IMR-90 (cell line): ENCODE measurements around the gene FRMD3. TPM values are rescaled to one million over a fixed set of nuclear protein-coding genes. Genes with fewer than 3 reads are reported as not detected.

ENCODE experiments used
- ATAC-seq: fragments of 200-7000 bp; cut with Tn5 transposase; 2 replicates; pipeline ENCODE4 v1.9.1; 2020; ENCODE audit warnings: low read depth, mild to moderate bottlenecking, moderate library complexity
- BruUV-seq: library from RNA; stranded (reverse); fragments of 400-500 nt; replicated peaks from 2 replicates; lab custom pipeline; 2021; lab: Mats Ljungman, UMichigan
- CTCF ChIA-PET: fragments of 300-600 bp; formaldehyde crosslinking; extraction: SDS; loops from one replicate; lab custom pipeline; 2021; ENCODE audit warnings: antibody characterized with exemption; lab: Yijun Ruan, JAX
- POLR2A ChIA-PET: fragments of 300-600 bp; sonication (Branson Sonifier 250); formaldehyde crosslinking; loops from one replicate; lab custom pipeline; 2022; ENCODE audit warnings: antibody characterized with exemption; ENCODE audit not compliant: unreplicated experiment; lab: Charles Lee
- DNase-seq: peaks from one replicate; pipeline ENCODE4 v3.0.0; 2013
- H2AFZ ChIP-seq: replicated peaks from 2 replicates; pipeline ENCODE3; 2013; ENCODE audit warnings: low read length, mild to moderate bottlenecking; ENCODE audit not compliant: poor library complexity
- H2AK5ac ChIP-seq: 2 replicates; pipeline ENCODE4 v1.6.1; 2013; ENCODE audit warnings: low read depth, low read length, inconsistent platforms
- H2AK9ac ChIP-seq: replicated peaks from 2 replicates; pipeline ENCODE3; 2013; ENCODE audit warnings: mild to moderate bottlenecking, low read depth, low read length, moderate library complexity; ENCODE audit not compliant: poor library complexity
- H2BK120ac ChIP-seq: 2 replicates; pipeline ENCODE4 v1.6.1; 2013; ENCODE audit warnings: low read depth, low read length, inconsistent platforms
- H2BK15ac ChIP-seq: 3 replicates; pipeline ENCODE4 v1.6.1; 2013; ENCODE audit warnings: low read depth, low read length, inconsistent platforms
- H2BK20ac ChIP-seq: 2 replicates; pipeline ENCODE4 v1.6.1; 2013; ENCODE audit warnings: low read depth, mild to moderate bottlenecking, inconsistent platforms, low read length, moderate library complexity
- H2BK5ac ChIP-seq: 2 replicates; pipeline ENCODE4 v1.6.1; 2013; ENCODE audit warnings: mild to moderate bottlenecking, low read depth, low read length, inconsistent platforms; ENCODE audit not compliant: poor library complexity, severe bottlenecking
- H3K14ac ChIP-seq: replicated peaks from 2 replicates; pipeline ENCODE4 v1.6.1; 2013; ENCODE audit warnings: low read depth, low read length, inconsistent platforms
- H3K18ac ChIP-seq: 2 replicates; pipeline ENCODE4 v1.6.1; 2013; ENCODE audit warnings: low read depth, low read length, control low read depth
- H3K23ac ChIP-seq: 2 replicates; pipeline ENCODE4 v1.6.1; 2013; ENCODE audit warnings: low read depth, low read length, inconsistent platforms
- H3K27ac ChIP-seq: 2 replicates; pipeline ENCODE4 v1.5.1; 2013; ENCODE audit warnings: mild to moderate bottlenecking, control low read depth, low read length; ENCODE audit not compliant: insufficient read depth
- H3K27me3 ChIP-seq: 2 replicates; pipeline ENCODE4 v1.6.1; 2013; ENCODE audit warnings: low read length; ENCODE audit not compliant: control insufficient read depth, insufficient read depth
- H3K36me3 ChIP-seq: 2 replicates; pipeline ENCODE4 v1.6.1; 2013; ENCODE audit warnings: low read length, mixed read lengths; ENCODE audit not compliant: control insufficient read depth, insufficient read depth
- H3K4ac ChIP-seq: 2 replicates; pipeline ENCODE4 v1.6.1; 2013; ENCODE audit warnings: low read depth, low read length, inconsistent platforms
- H3K4me1 ChIP-seq: 2 replicates; pipeline ENCODE4 v1.6.1; 2013; ENCODE audit warnings: low read length, mixed read lengths; ENCODE audit not compliant: control insufficient read depth, insufficient read depth
- H3K4me2 ChIP-seq: 2 replicates; pipeline ENCODE4 v1.6.1; 2013; ENCODE audit warnings: low read depth, mild to moderate bottlenecking, control low read depth, low read length, moderate library complexity
- H3K4me3 ChIP-seq: 2 replicates; pipeline ENCODE4 v1.5.1; 2013; ENCODE audit warnings: low read depth, mild to moderate bottlenecking, control low read depth, low read length, moderate library complexity; ENCODE audit not compliant: insufficient read depth
- H3K56ac ChIP-seq: 2 replicates; pipeline ENCODE4 v1.6.1; 2013; ENCODE audit warnings: low read length, inconsistent platforms; ENCODE audit not compliant: insufficient read depth; ENCODE audit errors: extremely low read depth
- H3K79me1 ChIP-seq, 2 experiments: 2 replicates each; pipeline ENCODE4 v1.6.1; 2013; ENCODE audit warnings: low read length in 2 of 2, inconsistent platforms in 1 of 2, low read depth in 1 of 2
- H3K9ac ChIP-seq: 2 replicates; pipeline ENCODE4 v1.6.1; 2013; ENCODE audit warnings: low read depth, low read length, control low read depth
- H3K9me1 ChIP-seq: 2 replicates; pipeline ENCODE4 v1.6.1; 2013; ENCODE audit warnings: low read length, inconsistent platforms; ENCODE audit not compliant: insufficient read depth
- H3K9me3 ChIP-seq: 2 replicates; pipeline ENCODE4 v1.6.1; 2013; ENCODE audit warnings: low read length; ENCODE audit not compliant: control insufficient read depth, insufficient read depth
- H4K20me1 ChIP-seq: 2 replicates; pipeline ENCODE4 v1.6.1; 2013; ENCODE audit warnings: low read length, inconsistent platforms; ENCODE audit not compliant: insufficient read depth
- H4K5ac ChIP-seq: 2 replicates; pipeline ENCODE4 v1.6.1; 2013; ENCODE audit warnings: mild to moderate bottlenecking, low read depth, low read length, control low read depth
- H4K8ac ChIP-seq, 2 experiments: 2 replicates each; pipeline ENCODE4 v1.6.1; 2013; ENCODE audit warnings: low read depth in 2 of 2, low read length in 2 of 2, control low read depth in 1 of 2, inconsistent platforms in 1 of 2
- H4K91ac ChIP-seq: 2 replicates; pipeline ENCODE4 v1.6.1; 2013; ENCODE audit warnings: low read depth, low read length, inconsistent platforms; ENCODE audit not compliant: insufficient read depth
- BHLHE40 ChIP-seq: fragments of 150-350 bp; IDR thresholded peaks from 2 replicates; pipeline ENCODE4 v1.6.1; 2016; ENCODE audit warnings: mild to moderate bottlenecking, low read depth, low read length
- CEBPB ChIP-seq: IDR thresholded peaks from 2 replicates; pipeline ENCODE4 v1.6.1; 2012; ENCODE audit warnings: low read depth, low read length, improper control_type of control experiment
- CHD1 ChIP-seq: IDR thresholded peaks from 2 replicates; pipeline ENCODE4 v1.6.1; 2012; ENCODE audit warnings: low read depth, low read length, improper control_type of control experiment
- FOS ChIP-seq: fragments of 150-350 bp; IDR thresholded peaks from 2 replicates; pipeline ENCODE4 v1.6.1; 2016; ENCODE audit warnings: low read depth, low read length
- MAFK ChIP-seq: IDR thresholded peaks from 2 replicates; pipeline ENCODE4 v1.6.1; 2012; ENCODE audit warnings: low read depth, low read length, improper control_type of control experiment
- MAZ ChIP-seq: IDR thresholded peaks from 2 replicates; pipeline ENCODE4 v1.6.1; 2012; ENCODE audit warnings: low read depth, mild to moderate bottlenecking, low read length, improper control_type of control experiment, moderate library complexity, borderline replicate concordance
- MXI1 ChIP-seq: IDR thresholded peaks from 2 replicates; pipeline ENCODE4 v1.6.1; 2012; ENCODE audit warnings: low read depth, mild to moderate bottlenecking, low read length, moderate library complexity, borderline replicate concordance
- NFE2L2 ChIP-seq: fragments of 150-350 bp; IDR thresholded peaks from 2 replicates; pipeline ENCODE4 v1.6.1; 2016; ENCODE audit warnings: low read depth, mild to moderate bottlenecking, low read length
- POLR2A ChIP-seq: IDR thresholded peaks from 2 replicates; pipeline ENCODE4 v1.6.1; 2012; ENCODE audit warnings: mild to moderate bottlenecking, low read depth, low read length
- RAD21 ChIP-seq: IDR thresholded peaks from 2 replicates; pipeline ENCODE4 v1.6.1; 2012; ENCODE audit warnings: low read length, improper control_type of control experiment
- RCOR1 ChIP-seq: IDR thresholded peaks from 2 replicates; pipeline ENCODE4 v1.6.1; 2012; ENCODE audit warnings: mild to moderate bottlenecking, low read length, improper control_type of control experiment; ENCODE audit not compliant: insufficient replicate concordance
- RFX5 ChIP-seq: IDR thresholded peaks from 2 replicates; pipeline ENCODE4 v1.8.0; 2012; ENCODE audit warnings: low read depth, mild to moderate bottlenecking, low read length, moderate library complexity
- SMC3 ChIP-seq: fragments of 150-350 bp; IDR thresholded peaks from 2 replicates; pipeline ENCODE4 v1.6.1; 2016; ENCODE audit warnings: low read depth, mild to moderate bottlenecking, antibody characterized with exemption, low read length, moderate library complexity
- WGBS, 2 experiments: methylation state at CpG; one replicate each; pipeline versions ENCODE4 v1.1.5 to v1.1.7; 2013; ENCODE audit warnings: missing lambda C conversion rate in 2 of 2; ENCODE audit not compliant: insufficient read length in 1 of 2; ENCODE audit errors: extremely low coverage in 2 of 2; 5-methylcytosine and 5-hydroxymethylcytosine counted together
- dilution Hi-C: fragments of 300-500 bp; cut with HindIII; formaldehyde crosslinking; loops from one replicate; pipeline ENCODE4 v1.14.3; 2018; ENCODE audit warnings: low sequenced_read_pairs; ENCODE audit not compliant: unreplicated experiment
- in situ Hi-C: fragments of 300-500 bp; cut with MboI; formaldehyde crosslinking; loops from 3 replicates; pipeline ENCODE4 v1.14.3; 2019; ENCODE audit warnings: low sequenced_read_pairs, inconsistent platforms, mixed read lengths
- intact Hi-C: fragments of 100-400 bp; cut with micrococcal nuclease; formaldehyde crosslinking; loops from 2 replicates; pipeline ENCODE4 v1.10.0; 2022
- polyA plus RNA-seq, 3 experiments: library from polyadenylated mRNA; depleted of rRNA; stranded (reverse); fragments of >200 nt; gene quantifications; 2 replicates each; pipeline ENCODE4 v1.2.3, GENCODE V29; 2012; ENCODE audit warnings: low replicate concordance in 1 of 3
- total RNA-seq: library from RNA; depleted of rRNA; stranded (reverse); fragments of >200 nt; gene quantifications from 2 replicates; pipeline ENCODE4 v1.2.3, GENCODE V29; 2012
- TF ChIP-seq, protein P1 (sequence below): fragments of 150-350 bp; IDR thresholded peaks from 2 replicates; pipeline ENCODE4 v1.6.1; 2016; ENCODE audit warnings: low read depth, mild to moderate bottlenecking, low read length, moderate library complexity, borderline replicate concordance
- TF ChIP-seq, protein P2 (sequence below): conservative IDR thresholded peaks from 2 replicates; pipeline ENCODE4 v1.5.1; 2012; ENCODE audit warnings: mild to moderate bottlenecking, low read depth, low read length, improper control_type of control experiment
- TF ChIP-seq, protein P3 (sequence below): fragments of 150-350 bp; IDR thresholded peaks from 2 replicates; pipeline ENCODE4 v1.6.1; 2017; ENCODE audit warnings: mild to moderate bottlenecking, antibody characterized with exemption, low read length, low read depth

FRMD3 gene
- total and polyA plus RNA-seq, 2 of the 4 experiments (the other 2 are of a cell fraction): 0.02 to 0.18 TPM

DNA sequence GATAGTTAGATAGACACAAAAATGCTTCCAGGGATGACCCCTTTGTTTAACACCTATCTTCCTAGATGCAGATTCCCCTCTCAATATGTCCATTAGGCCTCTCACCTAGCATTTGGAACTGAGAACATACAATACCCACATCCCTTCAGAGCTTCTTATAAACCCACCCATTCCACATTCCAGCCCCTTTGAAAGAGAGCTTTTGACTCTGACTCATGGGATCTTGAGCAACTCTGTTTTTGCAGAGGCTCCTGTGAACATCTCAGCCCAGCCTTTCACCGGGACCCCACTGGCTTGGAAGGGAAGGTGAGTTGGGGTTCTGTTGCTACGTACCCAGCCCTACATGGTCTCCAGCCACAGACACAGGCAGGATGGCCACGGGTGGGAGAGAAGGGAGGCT is 195.5 kb downstream of the FRMD3 start:
- Histone ChIP-seq H3K4me3 (no peak overlapping the region), H2BK15ac (no peak overlapping the region), H4K8ac (no peak overlapping the region), H2AK9ac (no peak overlapping the region), H3K56ac (no peak overlapping the region), H3K79me1 (no peaks in the 10 kb centered on the region), H3K9me3 (no peaks in the 10 kb centered on the region), H3K4me2 (no peak overlapping the region), H4K5ac (no peak overlapping the region), H3K4ac (no peak overlapping the region), H2BK20ac (no peak overlapping the region), H3K9me1 (no peaks in the 10 kb centered on the region), H3K4me1 (no peaks in the 10 kb centered on the region), H3K18ac (no peak overlapping the region), H2AFZ (no peak overlapping the region), H3K27ac (no peak overlapping the region), H3K36me3 (no peaks in the 10 kb centered on the region), H4K20me1 (no peaks in the 10 kb centered on the region), H2AK5ac (no peak overlapping the region), H2BK120ac (no peak overlapping the region), H3K9ac (no peak overlapping the region), H3K14ac (no peak overlapping the region), H2BK5ac (no peak overlapping the region), H3K27me3 (no peaks in the 10 kb centered on the region), H4K91ac (no peak overlapping the region), H3K23ac (no peak overlapping the region)
- TF ChIP-seq RFX5: no peak
- TF ChIP-seq FOS: no peak
- TF ChIP-seq, protein P1, sequence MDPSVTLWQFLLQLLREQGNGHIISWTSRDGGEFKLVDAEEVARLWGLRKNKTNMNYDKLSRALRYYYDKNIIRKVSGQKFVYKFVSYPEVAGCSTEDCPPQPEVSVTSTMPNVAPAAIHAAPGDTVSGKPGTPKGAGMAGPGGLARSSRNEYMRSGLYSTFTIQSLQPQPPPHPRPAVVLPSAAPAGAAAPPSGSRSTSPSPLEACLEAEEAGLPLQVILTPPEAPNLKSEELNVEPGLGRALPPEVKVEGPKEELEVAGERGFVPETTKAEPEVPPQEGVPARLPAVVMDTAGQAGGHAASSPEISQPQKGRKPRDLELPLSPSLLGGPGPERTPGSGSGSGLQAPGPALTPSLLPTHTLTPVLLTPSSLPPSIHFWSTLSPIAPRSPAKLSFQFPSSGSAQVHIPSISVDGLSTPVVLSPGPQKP: no peak
- no peak for TF ChIP-seq NFE2L2
- TF ChIP-seq POLR2A: no peak
- no peak for TF ChIP-seq CHD1
- no peak for TF ChIP-seq MAZ
- TF ChIP-seq, protein P2, sequence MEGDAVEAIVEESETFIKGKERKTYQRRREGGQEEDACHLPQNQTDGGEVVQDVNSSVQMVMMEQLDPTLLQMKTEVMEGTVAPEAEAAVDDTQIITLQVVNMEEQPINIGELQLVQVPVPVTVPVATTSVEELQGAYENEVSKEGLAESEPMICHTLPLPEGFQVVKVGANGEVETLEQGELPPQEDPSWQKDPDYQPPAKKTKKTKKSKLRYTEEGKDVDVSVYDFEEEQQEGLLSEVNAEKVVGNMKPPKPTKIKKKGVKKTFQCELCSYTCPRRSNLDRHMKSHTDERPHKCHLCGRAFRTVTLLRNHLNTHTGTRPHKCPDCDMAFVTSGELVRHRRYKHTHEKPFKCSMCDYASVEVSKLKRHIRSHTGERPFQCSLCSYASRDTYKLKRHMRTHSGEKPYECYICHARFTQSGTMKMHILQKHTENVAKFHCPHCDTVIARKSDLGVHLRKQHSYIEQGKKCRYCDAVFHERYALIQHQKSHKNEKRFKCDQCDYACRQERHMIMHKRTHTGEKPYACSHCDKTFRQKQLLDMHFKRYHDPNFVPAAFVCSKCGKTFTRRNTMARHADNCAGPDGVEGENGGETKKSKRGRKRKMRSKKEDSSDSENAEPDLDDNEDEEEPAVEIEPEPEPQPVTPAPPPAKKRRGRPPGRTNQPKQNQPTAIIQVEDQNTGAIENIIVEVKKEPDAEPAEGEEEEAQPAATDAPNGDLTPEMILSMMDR: no peak
- TF ChIP-seq, protein P3, sequence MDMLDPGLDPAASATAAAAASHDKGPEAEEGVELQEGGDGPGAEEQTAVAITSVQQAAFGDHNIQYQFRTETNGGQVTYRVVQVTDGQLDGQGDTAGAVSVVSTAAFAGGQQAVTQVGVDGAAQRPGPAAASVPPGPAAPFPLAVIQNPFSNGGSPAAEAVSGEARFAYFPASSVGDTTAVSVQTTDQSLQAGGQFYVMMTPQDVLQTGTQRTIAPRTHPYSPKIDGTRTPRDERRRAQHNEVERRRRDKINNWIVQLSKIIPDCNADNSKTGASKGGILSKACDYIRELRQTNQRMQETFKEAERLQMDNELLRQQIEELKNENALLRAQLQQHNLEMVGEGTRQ: no peak
- no peak for TF ChIP-seq CEBPB
- TF ChIP-seq MXI1: no peak
- no peak for TF ChIP-seq SMC3
- TF ChIP-seq BHLHE40: no peak
- no peak for TF ChIP-seq MAFK
- TF ChIP-seq RCOR1: no peak
- no peak for TF ChIP-seq RAD21
- in situ Hi-C loops (no loop called here), intact Hi-C loops (no loop called here), dilution Hi-C loops (no loop called here)
- no peak for DNase-seq
- no peak for ATAC-seq
- CTCF ChIA-PET: interaction anchor here (0.6 kb wide), 1 partner anchor 13 kb away, joined by 4 read pairs; no protein-coding TSS in a partner anchor
- POLR2A ChIA-PET: no interaction called here
- WGBS, 2 experiments: no CpG with 5 or more reads among the region's 3 CpGs
- BruUV-seq: no TSS peak
